ENCODE data around the gene KIF1A.

The KIF1A gene

DNA sequence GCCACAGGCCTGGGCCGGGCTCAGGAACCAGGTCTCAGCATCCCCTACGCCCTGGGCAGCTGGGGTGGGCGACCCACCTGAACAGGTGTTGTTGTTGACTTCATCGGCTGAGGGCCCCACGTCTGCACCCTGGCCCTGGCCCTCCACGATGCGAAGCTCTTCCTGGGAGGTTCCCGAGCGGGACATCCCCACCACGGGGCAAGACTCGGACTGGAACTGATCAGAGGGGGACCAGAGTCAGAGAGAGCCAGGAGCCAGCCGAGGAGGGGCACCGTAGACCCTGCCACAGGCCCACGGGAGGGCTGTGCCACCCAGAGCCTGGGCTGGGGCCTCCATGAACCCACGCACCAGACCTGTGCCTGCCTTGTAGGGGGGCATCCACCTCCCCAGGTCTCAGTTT lies 74.1 kb downstream of the KIF1A start:
- ChIA-PET POLR2A (no interaction called here), CTCF (no interaction called here)
- TF ChIP-seq, protein P1, sequence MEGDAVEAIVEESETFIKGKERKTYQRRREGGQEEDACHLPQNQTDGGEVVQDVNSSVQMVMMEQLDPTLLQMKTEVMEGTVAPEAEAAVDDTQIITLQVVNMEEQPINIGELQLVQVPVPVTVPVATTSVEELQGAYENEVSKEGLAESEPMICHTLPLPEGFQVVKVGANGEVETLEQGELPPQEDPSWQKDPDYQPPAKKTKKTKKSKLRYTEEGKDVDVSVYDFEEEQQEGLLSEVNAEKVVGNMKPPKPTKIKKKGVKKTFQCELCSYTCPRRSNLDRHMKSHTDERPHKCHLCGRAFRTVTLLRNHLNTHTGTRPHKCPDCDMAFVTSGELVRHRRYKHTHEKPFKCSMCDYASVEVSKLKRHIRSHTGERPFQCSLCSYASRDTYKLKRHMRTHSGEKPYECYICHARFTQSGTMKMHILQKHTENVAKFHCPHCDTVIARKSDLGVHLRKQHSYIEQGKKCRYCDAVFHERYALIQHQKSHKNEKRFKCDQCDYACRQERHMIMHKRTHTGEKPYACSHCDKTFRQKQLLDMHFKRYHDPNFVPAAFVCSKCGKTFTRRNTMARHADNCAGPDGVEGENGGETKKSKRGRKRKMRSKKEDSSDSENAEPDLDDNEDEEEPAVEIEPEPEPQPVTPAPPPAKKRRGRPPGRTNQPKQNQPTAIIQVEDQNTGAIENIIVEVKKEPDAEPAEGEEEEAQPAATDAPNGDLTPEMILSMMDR (IDR thresholded peaks at IDR 0.05; ENCODE audit: insufficient read depth, low read length, missing control alignments) = no peak
- no peak for DNase-seq (ENCODE audit: low read depth, low spot score)
- no peak overlapping the region for H3K4me3 ChIP-seq (ENCODE audit: low read depth, low read length)

DNA sequence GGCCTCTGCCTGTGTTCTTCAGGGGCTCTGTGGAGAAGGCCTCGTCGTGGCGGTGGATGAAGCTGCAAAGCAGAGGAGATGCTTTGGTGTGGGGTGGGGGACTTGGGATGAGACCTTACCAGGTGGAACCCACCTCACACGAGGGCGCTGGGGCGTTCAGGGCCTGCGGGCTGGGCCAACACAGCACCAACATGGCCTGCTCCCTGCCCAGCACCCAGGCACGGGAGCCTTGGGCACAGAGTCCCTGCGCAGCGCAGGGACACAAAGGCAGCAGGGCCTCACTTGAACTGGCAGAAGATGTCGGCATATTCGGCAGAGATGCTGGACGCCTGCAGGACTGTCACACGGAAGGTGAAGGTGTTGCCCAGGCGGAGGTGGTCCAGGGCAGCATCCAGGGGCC lies 74.6 kb downstream of the KIF1A start:
- ChIA-PET POLR2A (no interaction called here), CTCF (no interaction called here)
- TF ChIP-seq, protein P1 (IDR thresholded peaks at IDR 0.05; ENCODE audit: insufficient read depth, low read length, missing control alignments) = no peak
- no peak for DNase-seq (ENCODE audit: low read depth, low spot score)
- no peak overlapping the region for H3K4me3 ChIP-seq (ENCODE audit: low read depth, low read length)

DNA sequence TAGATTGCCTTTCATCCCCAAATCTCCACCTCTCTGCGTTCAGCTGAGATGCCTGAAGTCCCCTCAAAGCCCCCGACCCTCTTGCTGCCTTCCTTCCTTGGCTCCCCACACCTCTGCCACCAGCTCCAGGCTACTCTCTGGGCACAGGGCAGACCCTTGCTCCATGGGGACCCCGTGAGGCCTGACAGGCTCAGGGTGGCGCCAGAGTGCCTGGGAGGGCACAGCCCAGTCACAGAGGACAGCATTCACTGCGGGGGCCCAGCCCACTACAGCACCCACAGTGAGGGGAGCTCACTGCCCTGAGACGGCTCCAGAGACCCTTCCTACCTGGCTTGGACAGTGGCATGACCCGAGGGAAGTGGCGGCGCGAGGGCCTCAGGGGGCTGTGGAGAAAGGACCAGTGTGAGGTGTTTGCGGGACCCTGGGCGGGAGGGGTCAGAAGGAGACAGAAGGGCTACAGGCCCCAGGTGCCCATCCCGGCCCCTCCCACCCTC lies 77.4 kb downstream of the KIF1A start:
- TF ChIP-seq, protein P1 (IDR thresholded peaks at IDR 0.05; ENCODE audit: insufficient read depth, low read length, missing control alignments) = no peak
- H3K4me3 ChIP-seq (ENCODE audit: low read depth, low read length) = no peak overlapping the region
- ChIA-PET CTCF (no interaction called here), POLR2A (no interaction called here)
- no peak for DNase-seq (ENCODE audit: low read depth, low spot score)

DNA sequence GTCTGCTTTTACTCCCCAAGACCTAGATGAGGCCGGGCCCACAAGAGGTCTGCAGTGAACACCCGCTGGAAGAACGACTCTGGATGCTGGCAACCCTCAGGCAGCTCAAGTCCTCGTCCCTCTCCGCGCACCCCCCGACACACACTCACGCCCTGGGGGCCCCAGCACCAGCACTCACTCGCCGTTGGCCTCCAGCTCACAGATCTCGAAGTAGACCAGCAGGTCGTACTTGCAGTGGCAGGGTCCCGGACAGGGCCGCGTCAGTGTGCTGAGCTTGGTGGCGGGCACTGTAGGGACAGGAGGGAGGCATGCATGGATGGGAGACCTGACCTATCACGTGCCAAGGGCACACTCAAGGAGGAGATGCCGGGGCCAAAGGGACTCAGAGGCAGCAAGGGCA lies 78.9 kb downstream of the KIF1A start:
- DNase-seq (ENCODE audit: low read depth, low spot score) = no peak
- ChIA-PET POLR2A (no interaction called here), CTCF (interaction anchor here (1.3 kb wide), 1 partner anchor 26 kb away, joined by 3 read pairs; no protein-coding TSS in a partner anchor)
- no peak overlapping the region for H3K4me3 ChIP-seq (ENCODE audit: low read depth, low read length)
- TF ChIP-seq, protein P1 (IDR thresholded peaks at IDR 0.05; ENCODE audit: insufficient read depth, low read length, missing control alignments) = no peak

DNA sequence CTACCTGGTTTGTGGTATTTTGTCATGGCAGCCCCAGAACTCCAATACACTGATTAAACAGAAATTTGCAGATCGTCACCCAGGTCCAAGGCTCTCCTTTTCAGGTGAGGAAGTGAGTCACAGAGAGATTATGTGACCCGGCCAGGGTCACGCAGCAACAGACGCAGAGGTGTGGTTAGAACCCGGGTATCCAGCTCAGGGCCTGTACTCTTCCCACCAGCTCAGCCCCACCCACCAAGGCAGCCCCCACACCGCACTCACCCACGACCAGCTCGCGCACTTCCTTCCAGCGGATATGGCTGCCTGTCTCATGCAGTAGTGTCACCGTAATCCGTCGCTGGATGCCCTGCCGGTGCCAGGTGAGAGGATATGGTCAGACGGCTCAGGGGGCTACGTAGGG lies 80.2 kb downstream of the KIF1A start:
- no peak for DNase-seq (ENCODE audit: low read depth, low spot score)
- TF ChIP-seq, protein P1 (IDR thresholded peaks at IDR 0.05; ENCODE audit: insufficient read depth, low read length, missing control alignments) = no peak
- POLR2A ChIA-PET = no interaction called here
- CTCF ChIA-PET = no interaction called here
- no peak overlapping the region for H3K4me3 ChIP-seq (ENCODE audit: low read depth, low read length)

DNA sequence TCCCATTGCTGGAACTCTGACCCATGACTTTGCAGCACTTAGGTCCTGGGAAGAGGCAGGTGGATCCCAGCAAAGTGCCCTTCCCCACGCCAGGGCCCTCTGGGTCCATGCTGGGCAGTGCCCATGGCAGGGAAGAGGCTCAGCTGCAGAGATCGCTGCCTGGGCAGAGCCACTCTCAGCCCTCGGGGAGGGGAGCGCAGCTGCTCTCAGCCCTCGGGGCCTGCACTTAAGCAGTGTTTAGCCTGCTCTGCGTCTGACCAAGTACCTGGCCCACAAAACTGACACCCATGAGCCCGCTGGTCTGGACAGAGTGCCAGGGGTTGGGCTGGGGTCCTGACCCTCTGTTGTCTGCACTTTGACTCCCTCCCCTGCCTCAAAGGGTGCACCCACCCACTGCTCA lies 82.1 kb downstream of the KIF1A start:
- POLR2A ChIA-PET = no interaction called here
- no peak for DNase-seq (ENCODE audit: low read depth, low spot score)
- TF ChIP-seq, protein P1 (IDR thresholded peaks at IDR 0.05; ENCODE audit: insufficient read depth, low read length, missing control alignments) = no peak
- no peak overlapping the region for H3K4me3 ChIP-seq (ENCODE audit: low read depth, low read length)
- CTCF ChIA-PET = no interaction called here
